Measurements from ENCODE around the gene FNTB. TPM values are rescaled to one million over a fixed set of nuclear protein-coding genes. Genes with fewer than 3 reads are reported as not detected.

FNTB gene
- total RNA-seq, 5 donors from 2014 or later (not counting 1 experiment from before 2014, with no cell fraction given), result 9.6 to 14.2 (median 10.4) TPM

GRCh38 chr14:65034021-65034420, 47.3 kb downstream of the FNTB start:
- H3K27me3 ChIP-seq (replicated peaks in 1 of 2; ENCODE audit: control insufficient read depth in 2 of 2, extremely low read depth in 1 of 2, insufficient read depth in 2 of 2, low read length in 1 of 2), result no peaks in the 10 kb centered on the region
- H3K27ac Mint-ChIP-seq, result no peak overlapping the region
- no peaks in the 10 kb centered on the region for H3K27me3 Mint-ChIP-seq
- ATAC-seq (replicated peaks in 1 of 4) (no peak), DNase-seq (no peak)
- no peak overlapping the region for H3K4me3 ChIP-seq (ENCODE audit: control insufficient read depth in 1 of 2, extremely low read depth in 1 of 2, low read length in 1 of 2)
- WGBS (ENCODE audit: insufficient coverage), result 93% methylated on average over 3 of the region's 4 CpGs
- H3K9me3 ChIP-seq, result no peaks in the 10 kb centered on the region
- peaks cover 2 to 26% of the 10 kb centered on the region in 2 donors for H3K36me3 ChIP-seq (ENCODE audit: control insufficient read depth in 2 of 2, extremely low read depth in 1 of 2, insufficient read depth in 1 of 2, low read length in 1 of 2)
- H3K4me3 Mint-ChIP-seq, result no peak overlapping the region
- ChIA-PET CTCF (no interaction called here), POLR2A (no interaction called here)
- no peaks in the 10 kb centered on the region for H3K9me3 Mint-ChIP-seq
- peaks cover 42% of the 10 kb centered on the region for H3K36me3 Mint-ChIP-seq
- no peak overlapping the region for H3K27ac ChIP-seq (ENCODE audit: low read length)
- peaks cover 0 to 5% (median 0%) of the 10 kb centered on the region in 3 donors for H3K4me1 Mint-ChIP-seq
- no peaks in the 10 kb centered on the region for H3K4me1 ChIP-seq (ENCODE audit: control insufficient read depth in 1 of 2, extremely low read depth in 1 of 2, insufficient read depth in 2 of 2, low read length in 2 of 2)

- no peak overlapping the region for H3K27ac ChIP-seq (ENCODE audit: low read length)
- 88% methylated on average over 1 of the region's 4 CpGs for WGBS (ENCODE audit: insufficient coverage)
- POLR2A ChIA-PET, result interaction anchor here in 1 of 2 donors (0.6 kb wide), 1 partner anchor 271 kb away, joined by 3 read pairs; no protein-coding TSS in a partner anchor
Observed at GRCh38 chr14:65035049-65035448, 48.4 kb downstream of the FNTB start.

GRCh38 chr14:65038966-65039365, 52.3 kb downstream of the FNTB start:
- ATAC-seq (replicated peaks in 1 of 4) (no peak), DNase-seq (no peak)
- H3K4me3 Mint-ChIP-seq, result no peak overlapping the region
- Histone ChIP-seq H3K36me3 (ENCODE audit: control insufficient read depth in 2 of 2, extremely low read depth in 1 of 2, insufficient read depth in 1 of 2, low read length in 1 of 2) (peaks cover 2 to 11% of the 10 kb centered on the region in 2 donors), H3K27ac (ENCODE audit: low read length) (no peak overlapping the region), H3K4me1 (ENCODE audit: control insufficient read depth in 1 of 2, extremely low read depth in 1 of 2, insufficient read depth in 2 of 2, low read length in 2 of 2) (no peaks in the 10 kb centered on the region), H3K9me3 (no peaks in the 10 kb centered on the region), H3K4me3 (ENCODE audit: control insufficient read depth in 1 of 2, extremely low read depth in 1 of 2, low read length in 1 of 2) (no peak overlapping the region), H3K27me3 (replicated peaks in 1 of 2; ENCODE audit: control insufficient read depth in 2 of 2, extremely low read depth in 1 of 2, insufficient read depth in 2 of 2, low read length in 1 of 2) (no peaks in the 10 kb centered on the region)
- no peaks in the 10 kb centered on the region for H3K27me3 Mint-ChIP-seq
- WGBS (ENCODE audit: insufficient coverage), result 100% methylated on average over 1 of the region's 2 CpGs
- POLR2A ChIA-PET, result no interaction called here
- H3K27ac Mint-ChIP-seq, result peak overlapping the region in 1 of 2 donors; percentile 34
- CTCF ChIA-PET, result no interaction called here
- no peaks in the 10 kb centered on the region for H3K9me3 Mint-ChIP-seq
- peaks cover 0 to 5% (median 0%) of the 10 kb centered on the region in 3 donors for H3K4me1 Mint-ChIP-seq
- H3K36me3 Mint-ChIP-seq, result peaks cover 35% of the 10 kb centered on the region

More at GRCh38 chr14:65035049-65035448, 48.4 kb downstream of the FNTB start:
- H3K9me3 ChIP-seq, result no peaks in the 10 kb centered on the region
- no peaks in the 10 kb centered on the region for H3K27me3 ChIP-seq (replicated peaks in 1 of 2; ENCODE audit: control insufficient read depth in 2 of 2, extremely low read depth in 1 of 2, insufficient read depth in 2 of 2, low read length in 1 of 2)
- peaks cover 2 to 16% of the 10 kb centered on the region in 2 donors for H3K36me3 ChIP-seq (ENCODE audit: control insufficient read depth in 2 of 2, extremely low read depth in 1 of 2, insufficient read depth in 1 of 2, low read length in 1 of 2)
- CTCF ChIA-PET, result interaction anchor here in 1 of 2 donors (0.6 kb wide), 1 partner anchor 1329 kb away, joined by 3 read pairs; no protein-coding TSS in a partner anchor
- peaks cover 33% of the 10 kb centered on the region for H3K36me3 Mint-ChIP-seq
- ATAC-seq (replicated peaks in 1 of 4) (no peak), DNase-seq (no peak)
- no peaks in the 10 kb centered on the region for H3K4me1 ChIP-seq (ENCODE audit: control insufficient read depth in 1 of 2, extremely low read depth in 1 of 2, insufficient read depth in 2 of 2, low read length in 2 of 2)
- no peak overlapping the region for H3K27ac Mint-ChIP-seq
- H3K27me3 Mint-ChIP-seq, result no peaks in the 10 kb centered on the region
- H3K4me1 Mint-ChIP-seq, result peaks cover 0 to 5% (median 0%) of the 10 kb centered on the region in 3 donors
- H3K4me3 ChIP-seq (ENCODE audit: control insufficient read depth in 1 of 2, extremely low read depth in 1 of 2, low read length in 1 of 2), result no peak overlapping the region
- H3K9me3 Mint-ChIP-seq, result no peaks in the 10 kb centered on the region
- no peak overlapping the region for H3K4me3 Mint-ChIP-seq

GRCh38 chr14:65040666-65041433, 54.2 kb downstream of the FNTB start:
- peaks cover 37% of the 10 kb centered on the region for H3K36me3 Mint-ChIP-seq
- H3K27ac Mint-ChIP-seq, result no peak overlapping the region
- ChIA-PET POLR2A (interaction anchor here in 1 of 2 donors (0.6 kb wide), 2 partner anchors 43 to 70 kb away, joined by 4 to 5 read pairs; no protein-coding TSS in a partner anchor), CTCF (no interaction called here)
- DNase-seq (no peak), ATAC-seq (replicated peaks in 1 of 4) (no peak)
- peaks cover 3 to 18% of the 10 kb centered on the region in 2 donors for H3K36me3 ChIP-seq (ENCODE audit: control insufficient read depth in 2 of 2, extremely low read depth in 1 of 2, insufficient read depth in 1 of 2, low read length in 1 of 2)
- 100% methylated on average over 1 of the region's 9 CpGs for WGBS (ENCODE audit: insufficient coverage)
- H3K27ac ChIP-seq (ENCODE audit: low read length), result no peak overlapping the region
- H3K4me1 Mint-ChIP-seq, result peaks cover 0 to 6% (median 0%) of the 10 kb centered on the region in 3 donors
- H3K4me1 ChIP-seq (ENCODE audit: control insufficient read depth in 1 of 2, extremely low read depth in 1 of 2, insufficient read depth in 2 of 2, low read length in 2 of 2), result no peaks in the 10 kb centered on the region
- H3K4me3 Mint-ChIP-seq, result no peak overlapping the region
- no peaks in the 10 kb centered on the region for H3K27me3 ChIP-seq (replicated peaks in 1 of 2; ENCODE audit: control insufficient read depth in 2 of 2, extremely low read depth in 1 of 2, insufficient read depth in 2 of 2, low read length in 1 of 2)
- no peak overlapping the region for H3K4me3 ChIP-seq (ENCODE audit: control insufficient read depth in 1 of 2, extremely low read depth in 1 of 2, low read length in 1 of 2)
- H3K9me3 ChIP-seq, result no peaks in the 10 kb centered on the region
- H3K27me3 Mint-ChIP-seq, result no peaks in the 10 kb centered on the region
- H3K9me3 Mint-ChIP-seq, result no peaks in the 10 kb centered on the region

GRCh38 chr14:65041434-65041915, 54.8 kb downstream of the FNTB start:
- ATAC-seq (replicated peaks in 1 of 4) (no peak), DNase-seq (no peak)
- no peak overlapping the region for H3K4me3 ChIP-seq (ENCODE audit: control insufficient read depth in 1 of 2, extremely low read depth in 1 of 2, low read length in 1 of 2)
- H3K27ac Mint-ChIP-seq, result no peak overlapping the region
- H3K9me3 Mint-ChIP-seq, result no peaks in the 10 kb centered on the region
- no peaks in the 10 kb centered on the region for H3K27me3 Mint-ChIP-seq
- POLR2A ChIA-PET, result no interaction called here
- H3K4me3 Mint-ChIP-seq, result no peak overlapping the region
- H3K27ac ChIP-seq (ENCODE audit: low read length), result no peak overlapping the region
- no peaks in the 10 kb centered on the region for H3K9me3 ChIP-seq
- peaks cover 8 to 22% of the 10 kb centered on the region in 2 donors for H3K36me3 ChIP-seq (ENCODE audit: control insufficient read depth in 2 of 2, extremely low read depth in 1 of 2, insufficient read depth in 1 of 2, low read length in 1 of 2)
- CTCF ChIA-PET, result interaction anchor here in 1 of 2 donors (0.7 kb wide), 1 partner anchor 20 kb away, joined by 5 read pairs; no protein-coding TSS in a partner anchor
- 98% methylated on average over 5 of the region's 7 CpGs for WGBS (ENCODE audit: insufficient coverage)
- no peaks in the 10 kb centered on the region for H3K4me1 ChIP-seq (ENCODE audit: control insufficient read depth in 1 of 2, extremely low read depth in 1 of 2, insufficient read depth in 2 of 2, low read length in 2 of 2)
- peaks cover 0 to 6% (median 1%) of the 10 kb centered on the region in 3 donors for H3K4me1 Mint-ChIP-seq
- peaks cover 39% of the 10 kb centered on the region for H3K36me3 Mint-ChIP-seq
- no peaks in the 10 kb centered on the region for H3K27me3 ChIP-seq (replicated peaks in 1 of 2; ENCODE audit: control insufficient read depth in 2 of 2, extremely low read depth in 1 of 2, insufficient read depth in 2 of 2, low read length in 1 of 2)

- H3K27ac Mint-ChIP-seq, result no peak overlapping the region
- ChIA-PET CTCF (no interaction called here), POLR2A (no interaction called here)
- 92% methylated on average over 3 of the region's 3 CpGs for WGBS (ENCODE audit: insufficient coverage)
- peaks cover 44% of the 10 kb centered on the region for H3K36me3 Mint-ChIP-seq
- H3K9me3 Mint-ChIP-seq, result no peaks in the 10 kb centered on the region
- Histone ChIP-seq H3K4me3 (ENCODE audit: control insufficient read depth in 1 of 2, extremely low read depth in 1 of 2, low read length in 1 of 2) (no peak overlapping the region), H3K36me3 (ENCODE audit: control insufficient read depth in 2 of 2, extremely low read depth in 1 of 2, insufficient read depth in 1 of 2, low read length in 1 of 2) (peaks cover 8 to 25% of the 10 kb centered on the region in 2 donors), H3K27me3 (replicated peaks in 1 of 2; ENCODE audit: control insufficient read depth in 2 of 2, extremely low read depth in 1 of 2, insufficient read depth in 2 of 2, low read length in 1 of 2) (no peaks in the 10 kb centered on the region), H3K9me3 (no peaks in the 10 kb centered on the region), H3K4me1 (ENCODE audit: control insufficient read depth in 1 of 2, extremely low read depth in 1 of 2, insufficient read depth in 2 of 2, low read length in 2 of 2) (no peaks in the 10 kb centered on the region), H3K27ac (ENCODE audit: low read length) (no peak overlapping the region)
- H3K27me3 Mint-ChIP-seq, result no peaks in the 10 kb centered on the region
- no peak overlapping the region for H3K4me3 Mint-ChIP-seq
- peaks cover 2 to 8% (median 6%) of the 10 kb centered on the region in 3 donors for H3K4me1 Mint-ChIP-seq
- DNase-seq (no peak), ATAC-seq (replicated peaks in 1 of 4) (no peak)
Observed at GRCh38 chr14:65042296-65042695, 55.6 kb downstream of the FNTB start.

Measured in T-cell (primary cell).